ENCODE data around the gene CCM2.

The CCM2 gene

DNA sequence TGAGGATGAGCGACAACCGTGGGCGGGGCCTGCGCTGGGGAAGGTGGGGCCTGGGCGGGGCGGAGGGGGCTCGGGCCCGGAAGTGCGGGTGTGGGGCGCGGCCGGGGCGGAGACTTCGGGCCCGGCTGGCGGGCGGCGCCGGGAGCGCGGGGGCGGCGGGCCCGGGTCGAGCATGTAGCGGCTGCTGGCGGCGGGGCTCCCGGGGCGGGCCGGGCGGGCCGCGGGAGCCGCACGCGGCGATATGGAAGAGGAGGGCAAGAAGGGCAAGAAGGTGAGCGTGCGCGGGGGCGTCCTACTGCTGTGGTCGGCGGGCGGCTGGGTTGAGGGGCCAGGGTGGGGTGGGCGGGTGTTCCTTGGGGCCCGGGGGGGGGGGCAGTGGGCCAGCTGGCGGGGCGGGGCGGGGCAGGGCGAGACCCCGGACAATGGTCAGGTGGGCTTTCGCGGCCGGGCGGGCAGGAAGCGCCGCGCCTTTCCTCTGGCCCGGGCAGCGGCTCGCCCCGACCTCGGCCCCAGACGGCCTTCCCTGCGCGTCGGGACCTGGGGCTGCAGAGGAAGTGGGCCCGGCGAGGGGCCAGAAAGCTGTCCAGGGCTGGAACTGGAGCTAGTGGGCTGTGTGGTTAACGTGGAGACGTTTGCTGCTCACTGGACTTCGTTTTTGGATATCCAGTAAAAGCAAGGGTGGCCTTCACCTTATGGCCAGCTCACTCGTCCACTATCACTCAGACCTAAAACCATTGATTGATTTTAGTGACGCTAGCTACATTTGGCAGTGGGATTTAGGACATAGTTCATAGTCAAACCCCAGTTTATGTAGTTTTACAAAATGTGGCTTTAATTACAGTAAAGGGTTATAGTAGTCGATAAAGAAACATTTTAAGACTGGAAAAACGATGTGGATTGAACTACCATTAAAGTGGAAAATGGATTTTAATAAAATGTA is at the start of gene CCM2:
CCM2 (plus strand) TSS at position 109 of the 940 bp plus-strand sequence; CDS start at position 242, 133 bp downstream.
- Histone ChIP-seq H3K27me3 (ENCODE audit: control insufficient read depth, insufficient read depth, low read length) (no peaks in the 10 kb centered on the region), H3K4me3 (ENCODE audit: low read depth, low read length) (peak within 1 kb of the TSS; percentile 89), H3K36me3 (ENCODE audit: control insufficient read depth, insufficient read depth, low read length) (no peaks in the 10 kb centered on the region), H3K9me3 (ENCODE audit: control insufficient read depth, insufficient read depth, low read length) (no peaks in the 10 kb centered on the region), H3K4me1 (ENCODE audit: control insufficient read depth, insufficient read depth, low read length) (no peaks in the 10 kb centered on the region), H3K9ac (ENCODE audit: low read depth, low read length) (peak within 1 kb of the TSS; percentile 96)

DNA sequence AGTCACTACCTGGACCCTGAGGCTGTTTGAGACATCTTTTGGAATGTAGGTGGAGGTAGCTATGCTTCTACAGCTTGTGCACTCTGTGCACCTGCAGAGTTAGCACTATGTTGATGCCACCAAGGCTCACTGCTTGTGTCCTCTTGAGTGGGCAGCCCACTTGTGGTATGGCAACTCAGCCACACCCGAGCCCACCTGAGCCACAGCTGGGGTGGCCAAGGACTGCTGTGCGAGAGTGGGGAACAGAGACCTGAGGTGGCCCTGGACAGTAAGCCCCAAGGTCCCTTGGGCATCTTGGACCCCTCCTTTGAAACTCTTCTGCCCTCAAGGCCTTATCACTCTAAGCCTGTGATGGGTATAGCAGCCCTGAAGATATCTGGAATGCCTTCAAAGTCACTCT is 46.8 kb upstream of the CCM2 start:
- H3K27me3 ChIP-seq (ENCODE audit: control insufficient read depth, insufficient read depth, low read length): no peaks in the 10 kb centered on the region
- no peak overlapping the region for H3K9ac ChIP-seq (ENCODE audit: low read depth, low read length)
- H3K4me3 ChIP-seq (ENCODE audit: low read depth, low read length): no peak overlapping the region
- no peaks in the 10 kb centered on the region for H3K36me3 ChIP-seq (ENCODE audit: control insufficient read depth, insufficient read depth, low read length)
- no peaks in the 10 kb centered on the region for H3K4me1 ChIP-seq (ENCODE audit: control insufficient read depth, insufficient read depth, low read length)
- no peaks in the 10 kb centered on the region for H3K9me3 ChIP-seq (ENCODE audit: control insufficient read depth, insufficient read depth, low read length)

DNA sequence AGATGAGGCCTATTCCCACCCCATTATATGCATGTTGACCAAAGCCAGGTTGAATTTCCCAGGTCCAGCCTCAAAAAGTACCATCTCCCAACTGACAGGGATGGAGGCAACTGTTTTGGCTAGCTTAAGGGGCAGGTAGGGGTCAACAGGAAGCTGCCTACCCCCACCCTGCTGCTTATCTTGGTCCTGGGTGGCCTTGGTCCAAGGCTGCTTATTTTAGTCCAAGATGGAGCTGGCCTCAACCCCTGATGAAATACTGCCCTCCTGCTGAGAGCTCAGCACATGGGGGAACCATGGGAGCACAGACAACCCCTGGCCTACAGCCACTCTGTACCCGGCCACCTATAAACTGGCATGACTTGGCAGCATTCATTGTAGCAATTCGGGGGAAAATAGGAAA is 44.3 kb upstream of the CCM2 start:
- H3K27me3 ChIP-seq (ENCODE audit: control insufficient read depth, insufficient read depth, low read length): peaks cover 8% of the 10 kb centered on the region
- no peaks in the 10 kb centered on the region for H3K9me3 ChIP-seq (ENCODE audit: control insufficient read depth, insufficient read depth, low read length)
- H3K4me3 ChIP-seq (ENCODE audit: low read depth, low read length): no peak overlapping the region
- H3K36me3 ChIP-seq (ENCODE audit: control insufficient read depth, insufficient read depth, low read length): no peaks in the 10 kb centered on the region
- no peak overlapping the region for H3K9ac ChIP-seq (ENCODE audit: low read depth, low read length)
- H3K4me1 ChIP-seq (ENCODE audit: control insufficient read depth, insufficient read depth, low read length): no peaks in the 10 kb centered on the region

DNA sequence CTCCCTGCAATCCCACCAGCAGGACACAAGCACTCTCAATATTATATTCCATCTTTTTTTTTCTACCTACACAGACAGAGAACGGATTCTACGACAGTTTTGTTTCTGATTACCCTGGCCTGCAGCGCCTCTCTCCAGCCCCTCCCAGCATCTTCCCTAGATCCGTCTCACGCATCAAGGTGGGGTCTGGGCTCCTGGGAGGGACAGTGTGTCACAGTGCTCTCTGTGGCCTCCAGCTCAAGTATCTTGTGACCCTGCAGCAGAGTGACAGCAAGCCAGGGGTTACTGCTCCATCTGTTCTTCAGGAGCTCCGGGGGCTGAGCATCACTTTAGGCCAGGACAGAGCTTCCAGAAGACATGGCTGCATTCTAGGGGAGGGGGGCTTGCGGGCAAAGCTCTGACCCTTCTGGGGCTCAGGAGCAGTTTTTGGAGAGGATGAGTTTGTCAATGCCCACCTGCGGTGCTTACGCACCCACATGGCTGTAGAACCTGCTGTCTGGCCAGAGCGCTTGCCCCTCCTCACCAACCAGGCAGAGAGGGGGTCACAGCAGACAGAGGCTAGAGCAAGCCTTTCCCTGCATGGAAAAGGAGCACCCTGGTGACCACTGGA is 43.7 kb upstream of the CCM2 start:
- peaks cover 8% of the 10 kb centered on the region for H3K27me3 ChIP-seq (ENCODE audit: control insufficient read depth, insufficient read depth, low read length)
- H3K4me3 ChIP-seq (ENCODE audit: low read depth, low read length): no peak overlapping the region
- H3K9me3 ChIP-seq (ENCODE audit: control insufficient read depth, insufficient read depth, low read length): no peaks in the 10 kb centered on the region
- no peaks in the 10 kb centered on the region for H3K4me1 ChIP-seq (ENCODE audit: control insufficient read depth, insufficient read depth, low read length)
- H3K36me3 ChIP-seq (ENCODE audit: control insufficient read depth, insufficient read depth, low read length): no peaks in the 10 kb centered on the region
- H3K9ac ChIP-seq (ENCODE audit: low read depth, low read length): no peak overlapping the region

DNA sequence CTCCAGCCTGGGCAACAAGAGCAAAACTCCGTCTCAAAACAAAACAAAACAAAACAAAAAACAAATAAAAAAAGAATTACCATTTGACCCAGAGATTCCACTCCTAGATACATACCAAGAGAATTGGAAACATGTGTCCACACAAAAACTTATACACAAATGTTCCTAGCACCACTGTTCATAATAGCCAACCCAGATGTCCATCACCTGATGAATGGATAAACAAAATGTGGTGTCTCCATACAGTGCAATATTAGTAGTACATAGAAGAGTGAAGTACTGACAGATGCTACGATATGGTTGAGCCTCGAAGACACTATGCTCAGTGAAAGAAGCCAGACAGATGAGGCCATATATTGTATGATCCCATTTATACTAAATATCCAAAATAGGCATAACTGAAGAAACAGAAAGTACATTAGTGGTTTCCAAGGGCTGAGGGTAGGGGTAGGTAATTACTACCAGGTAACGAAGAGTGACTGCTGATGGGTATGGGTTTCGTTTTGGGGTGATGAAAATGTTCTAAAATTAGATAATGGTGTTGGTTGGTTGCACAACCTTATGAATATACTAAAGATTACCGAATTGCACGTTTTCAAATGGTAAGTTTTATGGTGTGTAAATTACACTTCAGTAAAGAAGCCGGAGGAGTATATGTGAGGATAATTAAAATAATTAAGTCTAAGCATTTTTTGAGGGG is 41.2 kb upstream of the CCM2 start:
- H3K4me1 ChIP-seq (ENCODE audit: control insufficient read depth, insufficient read depth, low read length): no peaks in the 10 kb centered on the region
- no peak overlapping the region for H3K4me3 ChIP-seq (ENCODE audit: low read depth, low read length)
- no peak overlapping the region for H3K9ac ChIP-seq (ENCODE audit: low read depth, low read length)
- no peaks in the 10 kb centered on the region for H3K36me3 ChIP-seq (ENCODE audit: control insufficient read depth, insufficient read depth, low read length)
- H3K9me3 ChIP-seq (ENCODE audit: control insufficient read depth, insufficient read depth, low read length): no peaks in the 10 kb centered on the region
- H3K27me3 ChIP-seq (ENCODE audit: control insufficient read depth, insufficient read depth, low read length): peaks cover 23% of the 10 kb centered on the region

DNA sequence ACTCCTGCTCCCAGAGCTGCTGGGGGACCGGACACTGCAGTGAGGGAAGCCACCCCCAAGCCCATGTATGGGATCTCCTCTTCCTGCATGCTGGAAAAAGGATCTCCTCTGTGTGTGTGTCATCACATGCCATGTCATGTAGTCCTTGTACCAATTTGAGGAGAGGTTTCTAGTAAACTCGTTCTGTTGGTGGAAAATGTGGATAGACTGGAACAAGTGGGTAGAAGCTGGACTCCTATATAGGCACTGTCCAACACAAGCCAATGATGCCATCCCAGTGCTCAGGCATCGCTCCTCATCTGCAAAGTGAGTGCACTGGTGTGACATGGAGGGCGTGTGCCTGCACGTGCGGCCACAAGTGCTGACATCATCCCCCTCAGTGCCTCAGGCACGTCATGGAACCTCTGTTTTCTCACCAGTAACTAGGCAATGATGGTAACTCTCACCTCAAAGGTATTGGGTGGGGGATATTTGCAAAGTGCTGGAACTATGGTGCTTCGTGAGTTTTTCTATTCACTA is 40.5 kb upstream of the CCM2 start:
- Histone ChIP-seq H3K4me1 (ENCODE audit: control insufficient read depth, insufficient read depth, low read length) (no peaks in the 10 kb centered on the region), H3K9ac (ENCODE audit: low read depth, low read length) (no peak overlapping the region), H3K36me3 (ENCODE audit: control insufficient read depth, insufficient read depth, low read length) (no peaks in the 10 kb centered on the region), H3K9me3 (ENCODE audit: control insufficient read depth, insufficient read depth, low read length) (no peaks in the 10 kb centered on the region), H3K27me3 (ENCODE audit: control insufficient read depth, insufficient read depth, low read length) (peaks cover 27% of the 10 kb centered on the region), H3K4me3 (ENCODE audit: low read depth, low read length) (no peak overlapping the region)

DNA sequence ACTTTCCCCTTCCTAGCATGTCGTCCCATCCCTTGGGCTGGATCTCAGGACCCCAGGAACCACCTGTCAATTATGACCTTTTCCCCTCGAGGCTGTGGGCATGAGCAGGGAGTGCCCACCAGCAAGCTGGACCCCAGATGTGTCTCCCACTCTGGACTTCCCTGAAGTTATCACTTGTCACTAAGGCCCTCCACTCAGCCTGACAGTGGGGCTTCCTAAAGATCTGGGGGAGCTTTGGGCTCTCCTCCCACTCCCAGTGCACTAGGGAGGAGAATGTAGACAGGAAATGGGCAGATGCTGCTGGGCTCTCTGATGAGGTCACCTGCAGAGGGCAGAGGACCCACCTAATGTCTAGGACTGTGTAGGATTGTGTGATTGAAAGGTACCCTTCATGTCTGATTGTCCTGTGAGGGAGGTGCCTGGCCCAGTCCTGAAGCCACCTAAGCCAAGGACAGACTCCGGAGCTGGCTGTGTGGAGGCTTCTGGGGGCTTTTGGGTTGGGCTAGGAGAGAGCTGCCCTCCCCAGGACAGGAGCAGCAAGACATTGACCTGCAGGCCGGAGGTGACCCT is 39.9 kb upstream of the CCM2 start:
- H3K27me3 ChIP-seq (ENCODE audit: control insufficient read depth, insufficient read depth, low read length): peaks cover 27% of the 10 kb centered on the region

DNA sequence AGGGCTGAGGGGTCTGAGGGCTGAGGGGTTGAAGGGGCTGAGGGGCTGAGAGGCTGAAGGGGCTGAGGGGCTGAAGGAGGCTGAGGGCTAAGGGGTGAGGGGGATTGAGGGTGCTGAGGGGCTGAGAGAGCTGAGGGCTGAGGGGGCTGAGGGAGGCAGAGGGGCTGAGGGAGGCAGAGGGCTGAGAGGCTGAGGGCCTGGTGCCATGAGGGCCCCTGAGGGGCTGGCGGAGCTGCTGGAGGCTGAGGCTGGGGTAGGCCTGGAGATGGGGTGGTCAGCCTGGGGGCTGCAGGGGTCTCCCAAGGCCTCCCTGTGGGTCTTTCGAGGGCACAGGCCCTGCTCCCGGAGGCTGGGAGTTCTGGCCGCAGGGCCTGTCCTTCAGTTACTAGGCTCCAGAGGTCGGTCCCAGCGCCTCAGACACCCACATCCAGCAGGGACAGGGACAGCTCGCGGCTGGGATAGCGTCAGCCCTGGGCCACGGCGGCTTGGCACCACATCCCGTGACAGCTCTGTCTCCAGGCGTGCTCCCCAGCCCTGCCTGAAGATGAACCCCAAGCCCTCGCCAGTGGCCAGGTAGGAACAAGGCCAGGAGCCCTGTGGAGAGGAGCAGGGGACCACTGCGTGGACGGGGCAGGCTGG is 38.0 kb upstream of the CCM2 start:
- Histone ChIP-seq H3K27me3 (ENCODE audit: control insufficient read depth, insufficient read depth, low read length) (peaks cover 27% of the 10 kb centered on the region), H3K4me1 (ENCODE audit: control insufficient read depth, insufficient read depth, low read length) (no peaks in the 10 kb centered on the region), H3K9ac (ENCODE audit: low read depth, low read length) (peak overlapping the region; percentile 54), H3K9me3 (ENCODE audit: control insufficient read depth, insufficient read depth, low read length) (no peaks in the 10 kb centered on the region), H3K4me3 (ENCODE audit: low read depth, low read length) (peak overlapping the region; percentile 43), H3K36me3 (ENCODE audit: control insufficient read depth, insufficient read depth, low read length) (no peaks in the 10 kb centered on the region)

More for the DNA sequence above, 39.9 kb upstream of the CCM2 start:
- H3K9ac ChIP-seq (ENCODE audit: low read depth, low read length): no peak overlapping the region
- no peak overlapping the region for H3K4me3 ChIP-seq (ENCODE audit: low read depth, low read length)
- H3K36me3 ChIP-seq (ENCODE audit: control insufficient read depth, insufficient read depth, low read length): no peaks in the 10 kb centered on the region
- no peaks in the 10 kb centered on the region for H3K4me1 ChIP-seq (ENCODE audit: control insufficient read depth, insufficient read depth, low read length)
- H3K9me3 ChIP-seq (ENCODE audit: control insufficient read depth, insufficient read depth, low read length): no peaks in the 10 kb centered on the region

DNA sequence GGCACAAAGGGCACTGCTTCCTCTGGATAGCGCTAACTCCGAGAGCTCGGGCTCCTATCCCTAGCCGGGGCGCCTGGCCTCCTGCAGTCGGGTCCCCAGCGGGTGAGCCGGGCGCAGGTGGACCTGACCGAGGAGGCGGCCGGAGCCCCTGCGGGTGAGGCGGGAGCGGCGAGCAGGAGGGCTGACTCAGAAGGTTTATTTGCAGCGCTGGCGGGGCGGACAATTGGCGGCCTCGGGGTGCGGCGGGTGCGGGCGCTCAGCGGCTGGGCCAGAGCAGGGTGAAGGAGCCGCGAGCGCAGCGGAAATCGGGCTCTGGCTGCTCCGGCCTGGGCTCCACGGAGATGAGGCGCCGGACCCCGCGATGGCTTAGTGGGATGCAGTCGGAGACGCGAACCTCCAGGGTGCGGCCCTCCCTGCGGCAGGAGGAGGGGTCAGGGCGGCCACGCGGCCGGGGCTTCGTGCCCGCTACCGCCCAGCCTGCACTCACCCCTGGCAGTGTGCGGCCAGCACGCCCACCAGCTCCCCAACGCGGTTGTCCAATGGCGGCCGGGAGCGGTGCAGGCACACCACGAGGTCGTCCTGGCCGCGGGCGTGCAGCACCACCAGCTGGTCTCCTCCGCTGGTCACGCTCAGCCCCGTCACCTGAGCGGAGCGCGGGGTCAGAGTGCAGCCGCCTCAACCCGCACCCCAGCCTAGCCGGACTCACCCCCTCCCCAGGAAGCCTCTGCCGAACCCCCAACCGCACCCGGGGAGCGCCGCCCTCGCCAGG is 37.3 kb upstream of the CCM2 start:
- peak overlapping the region; percentile 43 for H3K4me3 ChIP-seq (ENCODE audit: low read depth, low read length)
- peaks cover 27% of the 10 kb centered on the region for H3K27me3 ChIP-seq (ENCODE audit: control insufficient read depth, insufficient read depth, low read length)
- no peaks in the 10 kb centered on the region for H3K4me1 ChIP-seq (ENCODE audit: control insufficient read depth, insufficient read depth, low read length)
- peak overlapping the region; percentile 54 for H3K9ac ChIP-seq (ENCODE audit: low read depth, low read length)
- H3K9me3 ChIP-seq (ENCODE audit: control insufficient read depth, insufficient read depth, low read length): no peaks in the 10 kb centered on the region
- H3K36me3 ChIP-seq (ENCODE audit: control insufficient read depth, insufficient read depth, low read length): no peaks in the 10 kb centered on the region

DNA sequence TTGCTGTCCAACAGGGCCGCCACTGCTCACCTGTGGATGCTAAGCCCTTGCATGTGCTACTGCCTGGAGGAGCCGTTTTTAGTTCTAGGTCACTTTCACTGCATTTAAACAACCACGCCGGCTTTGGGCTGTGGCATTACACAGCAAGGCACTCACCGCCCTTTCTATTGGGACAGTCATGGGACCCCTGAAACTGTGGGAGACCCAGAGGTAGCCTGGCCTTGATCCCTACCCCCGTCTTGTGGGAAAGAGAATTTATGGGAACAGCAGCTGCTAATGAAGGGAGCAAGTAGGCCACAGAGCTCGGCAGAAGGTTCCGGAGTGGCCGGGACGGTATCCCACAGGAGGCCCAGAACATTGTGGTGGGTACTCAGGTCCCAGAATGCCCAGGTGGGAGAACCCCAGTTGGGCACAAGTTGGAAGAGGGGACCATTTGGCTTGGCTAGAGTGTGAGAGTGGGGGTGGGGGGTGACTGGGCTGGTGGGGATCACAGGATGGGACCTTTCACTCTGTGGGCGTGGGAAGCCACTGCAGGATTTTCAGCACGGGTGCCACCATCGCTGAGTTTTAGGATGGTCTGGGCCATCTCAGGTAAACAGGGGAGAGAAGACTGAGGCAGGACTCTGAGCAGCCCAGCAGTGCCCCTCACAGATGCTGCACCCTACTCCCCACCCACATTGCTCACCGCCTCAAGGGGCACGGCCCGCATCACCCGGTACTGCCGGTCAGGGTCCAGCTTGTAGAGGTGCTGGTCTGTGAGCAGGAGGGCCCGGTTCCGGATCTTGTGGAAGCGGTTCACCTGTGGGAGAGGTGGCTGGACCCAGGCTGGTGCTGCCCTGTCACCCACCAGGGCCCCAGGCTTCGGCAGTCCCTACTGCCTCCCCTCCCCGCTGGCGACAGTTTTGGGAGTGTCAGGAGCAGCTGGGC is 36.4 kb upstream of the CCM2 start:
- no peaks in the 10 kb centered on the region for H3K36me3 ChIP-seq (ENCODE audit: control insufficient read depth, insufficient read depth, low read length)
- no peaks in the 10 kb centered on the region for H3K4me1 ChIP-seq (ENCODE audit: control insufficient read depth, insufficient read depth, low read length)
- no peaks in the 10 kb centered on the region for H3K9me3 ChIP-seq (ENCODE audit: control insufficient read depth, insufficient read depth, low read length)
- no peak overlapping the region for H3K9ac ChIP-seq (ENCODE audit: low read depth, low read length)
- peaks cover 27% of the 10 kb centered on the region for H3K27me3 ChIP-seq (ENCODE audit: control insufficient read depth, insufficient read depth, low read length)
- H3K4me3 ChIP-seq (ENCODE audit: low read depth, low read length): no peak overlapping the region
